ENCODE data around the gene CREB5. TPM values are rescaled to one million over a fixed set of nuclear protein-coding genes. Genes with fewer than 3 reads are reported as not detected.

CREB5 gene
- total and polyA plus RNA-seq, 2 of the 8 experiments (the other 6 are each of a cell fraction or from before 2014, with no cell fraction given), result 2.4 to 2.7 TPM

DNA sequence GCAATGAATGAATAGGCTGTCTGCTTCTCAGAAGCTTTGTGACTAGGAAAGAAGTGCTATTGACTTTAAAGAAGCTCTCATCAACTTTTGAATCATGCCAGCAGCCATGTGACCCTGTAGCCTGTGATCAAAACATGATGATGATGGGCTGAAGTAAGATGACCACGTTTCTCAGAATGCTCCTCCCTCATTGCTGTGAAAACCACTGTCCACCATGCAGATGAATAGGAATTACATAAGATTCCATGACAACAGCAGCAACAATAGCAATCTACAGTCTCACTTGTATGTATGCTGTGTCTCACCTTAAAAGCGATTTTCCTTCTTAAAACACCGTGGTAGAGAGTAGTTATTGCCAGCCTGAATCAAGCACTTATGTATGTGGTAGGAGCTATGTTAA lies 317.4 kb downstream of the CREB5 start (continued):
- TF ChIP-seq, protein P1, sequence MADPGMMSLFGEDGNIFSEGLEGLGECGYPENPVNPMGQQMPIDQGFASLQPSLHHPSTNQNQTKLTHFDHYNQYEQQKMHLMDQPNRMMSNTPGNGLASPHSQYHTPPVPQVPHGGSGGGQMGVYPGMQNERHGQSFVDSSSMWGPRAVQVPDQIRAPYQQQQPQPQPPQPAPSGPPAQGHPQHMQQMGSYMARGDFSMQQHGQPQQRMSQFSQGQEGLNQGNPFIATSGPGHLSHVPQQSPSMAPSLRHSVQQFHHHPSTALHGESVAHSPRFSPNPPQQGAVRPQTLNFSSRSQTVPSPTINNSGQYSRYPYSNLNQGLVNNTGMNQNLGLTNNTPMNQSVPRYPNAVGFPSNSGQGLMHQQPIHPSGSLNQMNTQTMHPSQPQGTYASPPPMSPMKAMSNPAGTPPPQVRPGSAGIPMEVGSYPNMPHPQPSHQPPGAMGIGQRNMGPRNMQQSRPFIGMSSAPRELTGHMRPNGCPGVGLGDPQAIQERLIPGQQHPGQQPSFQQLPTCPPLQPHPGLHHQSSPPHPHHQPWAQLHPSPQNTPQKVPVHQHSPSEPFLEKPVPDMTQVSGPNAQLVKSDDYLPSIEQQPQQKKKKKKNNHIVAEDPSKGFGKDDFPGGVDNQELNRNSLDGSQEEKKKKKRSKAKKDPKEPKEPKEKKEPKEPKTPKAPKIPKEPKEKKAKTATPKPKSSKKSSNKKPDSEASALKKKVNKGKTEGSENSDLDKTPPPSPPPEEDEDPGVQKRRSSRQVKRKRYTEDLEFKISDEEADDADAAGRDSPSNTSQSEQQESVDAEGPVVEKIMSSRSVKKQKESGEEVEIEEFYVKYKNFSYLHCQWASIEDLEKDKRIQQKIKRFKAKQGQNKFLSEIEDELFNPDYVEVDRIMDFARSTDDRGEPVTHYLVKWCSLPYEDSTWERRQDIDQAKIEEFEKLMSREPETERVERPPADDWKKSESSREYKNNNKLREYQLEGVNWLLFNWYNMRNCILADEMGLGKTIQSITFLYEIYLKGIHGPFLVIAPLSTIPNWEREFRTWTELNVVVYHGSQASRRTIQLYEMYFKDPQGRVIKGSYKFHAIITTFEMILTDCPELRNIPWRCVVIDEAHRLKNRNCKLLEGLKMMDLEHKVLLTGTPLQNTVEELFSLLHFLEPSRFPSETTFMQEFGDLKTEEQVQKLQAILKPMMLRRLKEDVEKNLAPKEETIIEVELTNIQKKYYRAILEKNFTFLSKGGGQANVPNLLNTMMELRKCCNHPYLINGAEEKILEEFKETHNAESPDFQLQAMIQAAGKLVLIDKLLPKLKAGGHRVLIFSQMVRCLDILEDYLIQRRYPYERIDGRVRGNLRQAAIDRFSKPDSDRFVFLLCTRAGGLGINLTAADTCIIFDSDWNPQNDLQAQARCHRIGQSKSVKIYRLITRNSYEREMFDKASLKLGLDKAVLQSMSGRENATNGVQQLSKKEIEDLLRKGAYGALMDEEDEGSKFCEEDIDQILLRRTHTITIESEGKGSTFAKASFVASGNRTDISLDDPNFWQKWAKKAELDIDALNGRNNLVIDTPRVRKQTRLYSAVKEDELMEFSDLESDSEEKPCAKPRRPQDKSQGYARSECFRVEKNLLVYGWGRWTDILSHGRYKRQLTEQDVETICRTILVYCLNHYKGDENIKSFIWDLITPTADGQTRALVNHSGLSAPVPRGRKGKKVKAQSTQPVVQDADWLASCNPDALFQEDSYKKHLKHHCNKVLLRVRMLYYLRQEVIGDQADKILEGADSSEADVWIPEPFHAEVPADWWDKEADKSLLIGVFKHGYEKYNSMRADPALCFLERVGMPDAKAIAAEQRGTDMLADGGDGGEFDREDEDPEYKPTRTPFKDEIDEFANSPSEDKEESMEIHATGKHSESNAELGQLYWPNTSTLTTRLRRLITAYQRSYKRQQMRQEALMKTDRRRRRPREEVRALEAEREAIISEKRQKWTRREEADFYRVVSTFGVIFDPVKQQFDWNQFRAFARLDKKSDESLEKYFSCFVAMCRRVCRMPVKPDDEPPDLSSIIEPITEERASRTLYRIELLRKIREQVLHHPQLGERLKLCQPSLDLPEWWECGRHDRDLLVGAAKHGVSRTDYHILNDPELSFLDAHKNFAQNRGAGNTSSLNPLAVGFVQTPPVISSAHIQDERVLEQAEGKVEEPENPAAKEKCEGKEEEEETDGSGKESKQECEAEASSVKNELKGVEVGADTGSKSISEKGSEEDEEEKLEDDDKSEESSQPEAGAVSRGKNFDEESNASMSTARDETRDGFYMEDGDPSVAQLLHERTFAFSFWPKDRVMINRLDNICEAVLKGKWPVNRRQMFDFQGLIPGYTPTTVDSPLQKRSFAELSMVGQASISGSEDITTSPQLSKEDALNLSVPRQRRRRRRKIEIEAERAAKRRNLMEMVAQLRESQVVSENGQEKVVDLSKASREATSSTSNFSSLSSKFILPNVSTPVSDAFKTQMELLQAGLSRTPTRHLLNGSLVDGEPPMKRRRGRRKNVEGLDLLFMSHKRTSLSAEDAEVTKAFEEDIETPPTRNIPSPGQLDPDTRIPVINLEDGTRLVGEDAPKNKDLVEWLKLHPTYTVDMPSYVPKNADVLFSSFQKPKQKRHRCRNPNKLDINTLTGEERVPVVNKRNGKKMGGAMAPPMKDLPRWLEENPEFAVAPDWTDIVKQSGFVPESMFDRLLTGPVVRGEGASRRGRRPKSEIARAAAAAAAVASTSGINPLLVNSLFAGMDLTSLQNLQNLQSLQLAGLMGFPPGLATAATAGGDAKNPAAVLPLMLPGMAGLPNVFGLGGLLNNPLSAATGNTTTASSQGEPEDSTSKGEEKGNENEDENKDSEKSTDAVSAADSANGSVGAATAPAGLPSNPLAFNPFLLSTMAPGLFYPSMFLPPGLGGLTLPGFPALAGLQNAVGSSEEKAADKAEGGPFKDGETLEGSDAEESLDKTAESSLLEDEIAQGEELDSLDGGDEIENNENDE (IDR thresholded peaks at IDR 0.05; ENCODE audit: insufficient replicate concordance, low read length), result no peak
- no peak for TF ChIP-seq POLR2AphosphoS5 (IDR thresholded peaks at IDR 0.05; ENCODE audit: low read depth, low read length)
- no peak for TF ChIP-seq CBX5 (IDR thresholded peaks at IDR 0.05; ENCODE audit: low read depth, low read length)
- no peak for TF ChIP-seq BCL11A (IDR thresholded peaks at IDR 0.05; ENCODE audit: low read depth in 2 of 2, low read length in 2 of 2)
- no peak for TF ChIP-seq TBP (IDR thresholded peaks at IDR 0.05; ENCODE audit: low read depth, low read length)
- TF ChIP-seq POU5F1 (IDR thresholded peaks at IDR 0.05; ENCODE audit: low read depth, low read length), result no peak
- no peak for TF ChIP-seq SP1 (IDR thresholded peaks at IDR 0.05; ENCODE audit: low read depth, low read length)
- no peak for TF ChIP-seq EP300 (IDR thresholded peaks at IDR 0.05; ENCODE audit: borderline replicate concordance in 1 of 2, low read depth in 2 of 2, low read length in 2 of 2)
- TF ChIP-seq RFX5 (IDR thresholded peaks at IDR 0.05; ENCODE audit: borderline replicate concordance, low read depth, low read length), result no peak
- no peak for TF ChIP-seq NANOG (IDR thresholded peaks at IDR 0.05; ENCODE audit: insufficient read depth, low read depth, low read length, poor library complexity, severe bottlenecking)
- TF ChIP-seq SRF (IDR thresholded peaks at IDR 0.05; ENCODE audit: low read depth, low read length), result no peak
